HG03575 (cell line): ENCODE results near the gene METAP1.
"Not testable (repeated sequence)": the region's sequence is repeated elsewhere in the genome, so short reads cannot be mapped to it uniquely, and the experiment has no call there.

Source experiments
- ATAC-seq: cut with Tn5 transposase; IDR thresholded peaks from one replicate; pipeline ENCODE4 v1.9.1; 2021; ENCODE audit not compliant: unreplicated experiment, insufficient number of reproducible peaks, low FRiP score; ENCODE audit errors: extremely low read depth

METAP1 gene

GRCh38 chr4:98996056-98996764 is 689 bp downstream of the METAP1 start:
- ATAC-seq = no peak

- no peak for ATAC-seq
Observed at GRCh38 chr4:98996765-98997068, 1.2 kb downstream of the METAP1 start.

GRCh38 chr4:98997166-98997565 is 1.6 kb downstream of the METAP1 start:
- no peak for ATAC-seq

- ATAC-seq = no peak
Observed at GRCh38 chr4:98998551-98998950, 3.0 kb downstream of the METAP1 start.

GRCh38 chr4:99002279-99002678 is 6.8 kb downstream of the METAP1 start:
- no peak for ATAC-seq

- no peak for ATAC-seq
Observed at GRCh38 chr4:99008051-99008450, 12.5 kb downstream of the METAP1 start.

GRCh38 chr4:99011910-99012309 is 16.4 kb downstream of the METAP1 start:
- no peak for ATAC-seq

GRCh38 chr4:99013402-99013843 is 17.9 kb downstream of the METAP1 start:
- ATAC-seq = no peak

- no peak for ATAC-seq
Observed at GRCh38 chr4:99013884-99014523, 18.5 kb downstream of the METAP1 start.

GRCh38 chr4:99021386-99021785 is 25.9 kb downstream of the METAP1 start:
- no peak for ATAC-seq

- ATAC-seq = no peak
Observed at GRCh38 chr4:99022566-99022965, 27.0 kb downstream of the METAP1 start.

- not testable (repeated sequence) for ATAC-seq
Observed at GRCh38 chr4:99023800-99024251, 28.3 kb downstream of the METAP1 start.

- ATAC-seq = no peak
Observed at GRCh38 chr4:99024481-99025275, 29.2 kb downstream of the METAP1 start.

GRCh38 chr4:99025506-99025905 is 30.0 kb downstream of the METAP1 start:
- no peak for ATAC-seq

- ATAC-seq = no peak
Observed at GRCh38 chr4:99027304-99027703, 31.8 kb downstream of the METAP1 start.

GRCh38 chr4:99028187-99028586 is 32.7 kb downstream of the METAP1 start:
- no peak for ATAC-seq

GRCh38 chr4:99029018-99029735 is 33.7 kb downstream of the METAP1 start:
- ATAC-seq = no peak

GRCh38 chr4:99029852-99030251 is 34.3 kb downstream of the METAP1 start:
- no peak for ATAC-seq

- no peak for ATAC-seq
Observed at GRCh38 chr4:99033956-99034355, 38.4 kb downstream of the METAP1 start.
